DOHH2 (cell line): ENCODE measurements around the gene MTMR10.
A peak's percentile ranks its signal among the peaks of the same experiment; 100 is the strongest.

Experiments used
- H3F3A ChIP-seq: fragments of 200-600 bp; sonication (generic), shearing (Covaris generic); 2 replicates; pipeline ENCODE4 v1.6.0; 2016; ENCODE audit warnings: antibody characterized with exemption, mild to moderate bottlenecking; ENCODE audit not compliant: control insufficient read depth, insufficient read depth
- H3K27ac ChIP-seq: fragments of 200-600 bp; sonication (generic); 2 replicates; pipeline ENCODE4 v1.5.1; 2014; ENCODE audit warnings: low read depth, mild to moderate bottlenecking, low read length, moderate library complexity
- H3K27me3 ChIP-seq: fragments of 200-600 bp; sonication (generic); 2 replicates; pipeline ENCODE4 v1.6.1; 2014; ENCODE audit warnings: mild to moderate bottlenecking, low read length, mixed read lengths; ENCODE audit not compliant: control insufficient read depth
- H3K36me3 ChIP-seq: fragments of 200-600 bp; sonication (generic); 2 replicates; pipeline ENCODE4 v1.6.1; 2014; ENCODE audit warnings: mild to moderate bottlenecking, low read length, moderate library complexity, mixed read lengths; ENCODE audit not compliant: control insufficient read depth
- H3K4me1 ChIP-seq: fragments of 200-600 bp; sonication (generic); 2 replicates; pipeline ENCODE4 v1.6.1; 2014; ENCODE audit warnings: mild to moderate bottlenecking, low read length, mixed read lengths; ENCODE audit not compliant: control insufficient read depth
- H3K4me2 ChIP-seq: fragments of 200-600 bp; sonication (generic); 2 replicates; pipeline ENCODE4 v1.6.0; 2014; ENCODE audit warnings: mild to moderate bottlenecking, low read length, moderate library complexity
- H3K4me3 ChIP-seq: fragments of 200-600 bp; sonication (generic); 2 replicates; pipeline ENCODE4 v1.5.1; 2014; ENCODE audit warnings: mild to moderate bottlenecking, low read length, mixed read lengths
- H3K79me2 ChIP-seq: fragments of 200-600 bp; sonication (generic); 2 replicates; pipeline ENCODE4 v1.6.1; 2014; ENCODE audit warnings: mild to moderate bottlenecking, low read length, mixed read lengths; ENCODE audit not compliant: control insufficient read depth
- H3K9me2 ChIP-seq: fragments of 200-600 bp; sonication (generic); replicated peaks from 2 replicates; pipeline ENCODE4 v1.6.1; 2014; ENCODE audit warnings: mild to moderate bottlenecking, low read length, mixed read lengths; ENCODE audit not compliant: control insufficient read depth
- H3K9me3 ChIP-seq: fragments of 200-600 bp; sonication (generic); 2 replicates; pipeline ENCODE4 v1.6.1; 2014; ENCODE audit warnings: antibody characterized with exemption, low read length, mixed read lengths; ENCODE audit not compliant: control insufficient read depth, insufficient read depth
- H4K20me1 ChIP-seq: fragments of 200-600 bp; sonication (generic); 2 replicates; pipeline ENCODE4 v1.6.0; 2014; ENCODE audit warnings: low read depth, mild to moderate bottlenecking, antibody characterized with exemption, low read length, moderate library complexity; ENCODE audit not compliant: control insufficient read depth, insufficient read depth
- EZH2phosphoT487 ChIP-seq: fragments of 200-600 bp; sonication (generic); IDR thresholded peaks from 2 replicates; pipeline ENCODE4 v1.6.1; 2017; ENCODE audit warnings: borderline replicate concordance, mild to moderate bottlenecking, antibody characterized with exemption, low read length, moderate library complexity, mixed read lengths
- TF ChIP-seq, protein P1 (sequence below): fragments of 200-600 bp; sonication (generic); IDR thresholded peaks from one replicate; pipeline ENCODE4 v1.5.1; 2014; ENCODE audit warnings: antibody characterized with exemption, mild to moderate bottlenecking, low read depth, low read length; ENCODE audit not compliant: poor library complexity, severe bottlenecking

Gene MTMR10

DNA sequence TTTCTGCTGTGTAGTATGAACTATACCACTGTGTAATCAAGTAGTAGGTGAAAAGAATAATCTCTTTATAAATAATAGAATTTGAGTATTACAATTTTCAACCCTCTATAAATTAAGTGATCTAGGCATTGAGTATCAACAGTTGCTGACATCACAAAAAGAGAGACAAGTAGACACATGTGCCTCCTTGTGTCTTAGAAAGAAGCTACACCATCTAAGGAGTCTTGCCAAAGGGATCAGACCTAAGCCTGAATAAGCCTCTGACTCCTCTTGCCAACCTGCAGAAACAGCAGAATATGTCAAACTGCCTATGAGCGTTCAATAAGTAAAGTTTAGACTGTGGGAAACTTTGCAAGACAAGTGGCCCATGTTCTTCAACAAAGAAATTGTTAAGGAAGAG lies 5.8 kb upstream of the MTMR10 start:
- TF ChIP-seq, protein P1, sequence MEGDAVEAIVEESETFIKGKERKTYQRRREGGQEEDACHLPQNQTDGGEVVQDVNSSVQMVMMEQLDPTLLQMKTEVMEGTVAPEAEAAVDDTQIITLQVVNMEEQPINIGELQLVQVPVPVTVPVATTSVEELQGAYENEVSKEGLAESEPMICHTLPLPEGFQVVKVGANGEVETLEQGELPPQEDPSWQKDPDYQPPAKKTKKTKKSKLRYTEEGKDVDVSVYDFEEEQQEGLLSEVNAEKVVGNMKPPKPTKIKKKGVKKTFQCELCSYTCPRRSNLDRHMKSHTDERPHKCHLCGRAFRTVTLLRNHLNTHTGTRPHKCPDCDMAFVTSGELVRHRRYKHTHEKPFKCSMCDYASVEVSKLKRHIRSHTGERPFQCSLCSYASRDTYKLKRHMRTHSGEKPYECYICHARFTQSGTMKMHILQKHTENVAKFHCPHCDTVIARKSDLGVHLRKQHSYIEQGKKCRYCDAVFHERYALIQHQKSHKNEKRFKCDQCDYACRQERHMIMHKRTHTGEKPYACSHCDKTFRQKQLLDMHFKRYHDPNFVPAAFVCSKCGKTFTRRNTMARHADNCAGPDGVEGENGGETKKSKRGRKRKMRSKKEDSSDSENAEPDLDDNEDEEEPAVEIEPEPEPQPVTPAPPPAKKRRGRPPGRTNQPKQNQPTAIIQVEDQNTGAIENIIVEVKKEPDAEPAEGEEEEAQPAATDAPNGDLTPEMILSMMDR: no peak
- no peak for TF ChIP-seq EZH2phosphoT487
- H3K27ac ChIP-seq: no peak overlapping the region
- no peaks in the 10 kb centered on the region for H4K20me1 ChIP-seq
- H3K4me2 ChIP-seq: no peak overlapping the region
- H3K36me3 ChIP-seq: no peaks in the 10 kb centered on the region
- no peaks in the 10 kb centered on the region for H3K9me2 ChIP-seq
- no peak overlapping the region for H3K4me3 ChIP-seq
- peaks cover 20% of the 10 kb centered on the region for H3K27me3 ChIP-seq
- H3K79me2 ChIP-seq: no peaks in the 10 kb centered on the region
- no peaks in the 10 kb centered on the region for H3K9me3 ChIP-seq
- peaks cover 3% of the 10 kb centered on the region for H3K4me1 ChIP-seq
- no peaks in the 10 kb centered on the region for H3F3A ChIP-seq

DNA sequence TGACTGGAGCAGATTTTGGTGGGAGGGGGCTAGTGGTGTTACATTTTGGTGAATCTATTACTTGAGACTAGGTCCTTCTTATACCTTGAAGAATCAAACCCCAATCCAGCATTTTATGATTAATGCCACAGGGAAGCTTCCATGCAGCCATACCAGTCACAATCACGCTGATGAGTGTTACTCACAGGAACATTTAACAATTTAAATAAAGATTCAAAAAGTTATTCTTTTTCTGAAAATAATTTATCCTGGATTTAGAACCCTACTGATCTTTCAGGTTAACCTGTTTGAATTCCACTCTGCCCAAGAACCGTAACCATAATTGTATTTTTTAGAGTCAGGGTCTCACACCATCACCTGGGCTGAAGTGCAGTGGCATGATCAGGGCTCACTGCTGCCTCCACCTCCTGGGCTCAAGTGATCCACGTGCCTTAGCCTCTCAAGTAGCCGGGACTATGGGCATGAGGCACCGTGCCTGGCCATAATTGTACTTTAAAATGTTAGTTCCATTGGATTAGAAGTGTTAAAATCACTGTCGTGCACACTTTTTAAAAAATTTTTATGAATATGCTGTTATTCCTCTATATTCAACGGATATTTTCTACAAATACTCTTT lies 929 bp upstream of the MTMR10 start:
- peak overlapping the region; percentile 81 for H3K4me3 ChIP-seq
- no peaks in the 10 kb centered on the region for H3K9me2 ChIP-seq
- no peaks in the 10 kb centered on the region for H3K27me3 ChIP-seq
- H3K27ac ChIP-seq: peak overlapping the region; percentile 56; the same call in 1 of the 2 replicates
- peaks cover 15% of the 10 kb centered on the region for H3K4me1 ChIP-seq
- H3F3A ChIP-seq: no peaks in the 10 kb centered on the region
- TF ChIP-seq, protein P1: no peak
- TF ChIP-seq EZH2phosphoT487: no peak
- H3K79me2 ChIP-seq: peaks cover 29% of the 10 kb centered on the region
- H4K20me1 ChIP-seq: no peaks in the 10 kb centered on the region
- H3K9me3 ChIP-seq: no peaks in the 10 kb centered on the region
- no peaks in the 10 kb centered on the region; the same call in 1 of the 2 replicates for H3K36me3 ChIP-seq
- peak overlapping the region; percentile 95 for H3K4me2 ChIP-seq

DNA sequence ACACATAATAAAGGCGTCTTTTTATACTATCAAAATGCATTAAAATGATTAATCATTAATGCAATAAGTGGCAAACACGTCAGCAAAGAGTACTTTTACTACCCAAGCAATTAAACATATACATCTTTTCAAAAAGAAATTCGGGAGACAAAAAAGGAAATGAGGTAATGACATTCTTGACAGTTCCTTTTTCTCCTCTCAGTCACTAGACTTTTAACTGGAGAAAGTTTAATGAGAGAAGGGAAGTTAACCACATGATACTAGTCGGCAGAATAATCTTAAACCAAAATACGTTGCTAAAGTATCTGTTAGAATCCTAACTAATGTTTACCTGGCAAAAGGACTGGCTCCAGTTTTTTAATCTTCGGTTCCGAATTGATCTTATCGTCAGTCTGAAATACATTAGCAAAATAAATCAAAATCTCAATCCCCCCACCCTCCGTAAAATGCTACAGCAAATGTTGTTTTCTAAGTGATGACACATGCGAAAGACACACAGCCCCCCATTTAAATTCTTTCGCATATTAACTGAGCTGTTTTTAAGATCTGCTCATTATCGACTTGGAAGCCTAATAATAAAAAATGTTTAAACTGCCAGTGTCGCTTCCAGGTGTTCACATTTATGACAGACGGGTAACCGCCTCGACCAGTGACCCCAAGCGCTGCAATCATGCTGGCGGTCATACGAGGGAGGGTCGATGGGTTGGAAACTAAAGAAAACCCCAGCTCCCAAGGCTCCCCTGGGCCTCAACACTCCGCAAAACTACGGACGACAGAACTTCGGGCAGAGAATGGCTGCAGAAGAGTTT lies 778 bp downstream of the MTMR10 start:
- no peak for TF ChIP-seq EZH2phosphoT487
- TF ChIP-seq, protein P1: no peak
- H3K79me2 ChIP-seq: peaks cover 33% of the 10 kb centered on the region
- peaks cover 12% of the 10 kb centered on the region for H3K36me3 ChIP-seq
- peak overlapping the region; percentile 56 for H3K27ac ChIP-seq
- no peaks in the 10 kb centered on the region for H3K9me2 ChIP-seq
- no peaks in the 10 kb centered on the region for H3F3A ChIP-seq
- no peaks in the 10 kb centered on the region for H3K27me3 ChIP-seq
- peaks cover 15% of the 10 kb centered on the region for H3K4me1 ChIP-seq
- H4K20me1 ChIP-seq: no peaks in the 10 kb centered on the region
- H3K4me2 ChIP-seq: peak overlapping the region; percentile 95
- H3K9me3 ChIP-seq: no peaks in the 10 kb centered on the region
- peak overlapping the region; percentile 81 for H3K4me3 ChIP-seq
